Measurements from ENCODE around the gene ZPBP. TPM values are rescaled to one million over a fixed set of nuclear protein-coding genes. Genes with fewer than 3 reads are reported as not detected.
A peak's percentile ranks its signal among the peaks of the same experiment; 100 is the strongest.

Gene ZPBP
- total RNA-seq, 1 experiment from 2014 or later = not detected

DNA sequence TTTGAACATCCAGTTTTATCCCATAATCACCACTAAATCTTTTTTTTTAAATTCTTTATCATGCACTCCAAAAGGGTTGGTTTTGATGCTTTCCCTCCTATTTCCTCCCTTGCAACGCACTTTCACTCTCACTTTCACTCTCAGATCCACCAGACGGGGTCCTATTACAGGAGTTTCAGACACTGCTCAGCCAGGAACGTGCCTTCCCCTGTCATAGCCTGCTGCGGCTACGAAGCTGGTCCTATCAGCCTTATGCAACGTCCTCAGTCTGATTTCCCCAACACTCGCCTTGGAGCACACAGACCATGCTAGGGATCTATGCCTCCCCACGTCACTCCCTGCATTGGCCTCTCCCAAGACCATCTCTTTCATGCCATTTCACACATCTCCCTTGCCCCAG is 23.4 kb downstream of the ZPBP start:
- no TSS peak for BruUV-seq (replicated peaks)
- peak overlapping the region; percentile 70 for H2AFZ ChIP-seq
- H4K20me1 ChIP-seq (ENCODE audit: insufficient read depth) = no peaks in the 10 kb centered on the region
- intact Hi-C loops (cut with micrococcal nuclease; ENCODE audit: unreplicated experiment) = no loop called here
- H3K9me2 ChIP-seq (ENCODE audit: insufficient read depth) = no peaks in the 10 kb centered on the region
- H3K4me1 ChIP-seq (replicated peaks; ENCODE audit: insufficient read depth) = peaks cover 5% of the 10 kb centered on the region; the same call in 1 of the 2 replicates
- no peaks in the 10 kb centered on the region for H3F3A ChIP-seq (ENCODE audit: insufficient read depth, low read depth)
- ChIA-PET POLR2A (ENCODE audit: unreplicated experiment) (interaction anchor here (0.7 kb wide), 1 partner anchor 1658 kb away, joined by 4 read pairs; no protein-coding TSS in a partner anchor), CTCF (no interaction called here)
- no peaks in the 10 kb centered on the region for H3K79me2 ChIP-seq (ENCODE audit: low read depth)
- TF ChIP-seq, protein P1, sequence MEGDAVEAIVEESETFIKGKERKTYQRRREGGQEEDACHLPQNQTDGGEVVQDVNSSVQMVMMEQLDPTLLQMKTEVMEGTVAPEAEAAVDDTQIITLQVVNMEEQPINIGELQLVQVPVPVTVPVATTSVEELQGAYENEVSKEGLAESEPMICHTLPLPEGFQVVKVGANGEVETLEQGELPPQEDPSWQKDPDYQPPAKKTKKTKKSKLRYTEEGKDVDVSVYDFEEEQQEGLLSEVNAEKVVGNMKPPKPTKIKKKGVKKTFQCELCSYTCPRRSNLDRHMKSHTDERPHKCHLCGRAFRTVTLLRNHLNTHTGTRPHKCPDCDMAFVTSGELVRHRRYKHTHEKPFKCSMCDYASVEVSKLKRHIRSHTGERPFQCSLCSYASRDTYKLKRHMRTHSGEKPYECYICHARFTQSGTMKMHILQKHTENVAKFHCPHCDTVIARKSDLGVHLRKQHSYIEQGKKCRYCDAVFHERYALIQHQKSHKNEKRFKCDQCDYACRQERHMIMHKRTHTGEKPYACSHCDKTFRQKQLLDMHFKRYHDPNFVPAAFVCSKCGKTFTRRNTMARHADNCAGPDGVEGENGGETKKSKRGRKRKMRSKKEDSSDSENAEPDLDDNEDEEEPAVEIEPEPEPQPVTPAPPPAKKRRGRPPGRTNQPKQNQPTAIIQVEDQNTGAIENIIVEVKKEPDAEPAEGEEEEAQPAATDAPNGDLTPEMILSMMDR (conservative IDR thresholded peaks at IDR 0.05) = no peak
- TF ChIP-seq EZH2 (IDR thresholded peaks at IDR 0.05; ENCODE audit: low read depth) = no peak
- H3K36me3 ChIP-seq (ENCODE audit: low read depth) = no peaks in the 10 kb centered on the region
- H3K27me3 ChIP-seq (ENCODE audit: insufficient read depth, low read depth) = peaks cover 7% of the 10 kb centered on the region; the same call in 1 of the 2 replicates
- H3K4me2 ChIP-seq = peak overlapping the region; percentile 83
- no peaks in the 10 kb centered on the region for H3K9me3 ChIP-seq (ENCODE audit: insufficient read depth, low read depth)
- no peak overlapping the region for H3K27ac ChIP-seq
- H3K4me3 ChIP-seq = peak overlapping the region; percentile 60
- peak in 1 of 2 experiments; percentile 39 for DNase-seq

DNA sequence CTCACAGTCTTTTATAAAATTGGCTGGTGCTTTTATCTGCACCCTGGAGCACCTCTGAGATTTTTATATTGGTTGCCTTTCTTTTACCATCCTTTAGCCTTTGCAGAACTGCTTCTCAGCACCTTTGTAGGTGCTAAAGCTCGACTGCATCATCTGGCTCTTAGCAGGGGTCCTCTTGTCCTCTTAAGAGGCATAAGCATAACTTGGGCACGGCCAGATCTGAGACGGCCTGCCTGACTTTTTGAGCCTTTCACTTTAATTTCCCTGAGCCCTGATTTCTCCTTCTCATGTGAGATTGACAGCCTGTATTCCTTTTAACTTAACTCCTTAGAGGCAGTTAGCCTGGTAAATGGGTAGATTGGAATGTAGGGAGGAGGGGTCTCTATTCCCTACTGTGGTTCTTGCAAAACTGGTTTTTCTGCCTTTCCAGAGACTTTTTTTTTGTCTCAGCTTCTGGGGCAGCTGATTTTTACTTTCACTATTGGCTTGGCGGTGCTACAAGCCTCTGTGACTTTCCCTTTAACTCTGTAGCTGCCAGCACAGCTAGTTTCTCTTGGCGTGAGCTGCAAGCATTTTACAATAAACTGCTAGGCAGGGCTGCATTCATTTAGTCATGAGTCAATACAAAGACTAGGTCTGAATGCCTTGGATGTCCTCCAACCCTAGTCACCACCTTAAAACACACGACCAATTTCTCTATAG is 24.0 kb downstream of the ZPBP start:
- POLR2A ChIA-PET (ENCODE audit: unreplicated experiment) = interaction anchor here (0.7 kb wide), 1 partner anchor 1659 kb away, joined by 4 read pairs; no protein-coding TSS in a partner anchor
- Histone ChIP-seq H3K79me2 (ENCODE audit: low read depth) (no peaks in the 10 kb centered on the region), H2AFZ (peak overlapping the region; percentile 70), H3K9me3 (ENCODE audit: insufficient read depth, low read depth) (no peaks in the 10 kb centered on the region), H3K27me3 (ENCODE audit: insufficient read depth, low read depth) (peaks cover 7% of the 10 kb centered on the region; the same call in 1 of the 2 replicates), H3K27ac (no peak overlapping the region), H3K36me3 (ENCODE audit: low read depth) (no peaks in the 10 kb centered on the region), H3K4me1 (replicated peaks; ENCODE audit: insufficient read depth) (peaks cover 5% of the 10 kb centered on the region; the same call in 1 of the 2 replicates), H3K4me3 (peak overlapping the region; percentile 60), H4K20me1 (ENCODE audit: insufficient read depth) (no peaks in the 10 kb centered on the region), H3K4me2 (peak overlapping the region; percentile 83), H3K9me2 (ENCODE audit: insufficient read depth) (no peaks in the 10 kb centered on the region), H3F3A (ENCODE audit: insufficient read depth, low read depth) (no peaks in the 10 kb centered on the region)
- CTCF ChIA-PET = no interaction called here
- peak; percentile 18 to 77 for DNase-seq
- BruUV-seq (replicated peaks) = no TSS peak
- TF ChIP-seq, protein P1 (conservative IDR thresholded peaks at IDR 0.05) = no peak
- no peak for TF ChIP-seq EZH2 (IDR thresholded peaks at IDR 0.05; ENCODE audit: low read depth)
- intact Hi-C loops (cut with micrococcal nuclease; ENCODE audit: unreplicated experiment) = no loop called here

DNA sequence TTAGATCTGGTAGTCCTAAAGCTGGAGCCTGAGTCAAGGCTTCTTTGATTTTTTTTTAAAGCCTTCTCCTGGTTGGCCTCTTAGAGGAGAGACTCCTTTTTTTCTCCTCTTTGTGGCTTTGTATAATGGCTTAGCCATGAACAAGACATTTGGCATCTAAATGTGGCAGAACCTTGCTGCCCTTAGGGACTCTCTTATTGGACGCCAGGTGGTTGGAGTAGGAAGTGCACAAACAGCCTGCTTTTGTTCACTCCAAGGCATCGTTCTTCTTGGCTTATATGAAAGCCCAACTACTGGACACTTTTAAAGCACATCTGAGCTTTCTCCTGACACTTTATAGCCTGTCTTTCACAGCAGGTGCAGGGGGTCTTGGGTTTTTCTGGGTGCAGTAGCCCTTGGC is 25.0 kb downstream of the ZPBP start:
- intact Hi-C loops (cut with micrococcal nuclease; ENCODE audit: unreplicated experiment) = no loop called here
- no TSS peak for BruUV-seq (replicated peaks)
- no peaks in the 10 kb centered on the region for H3K9me3 ChIP-seq (ENCODE audit: insufficient read depth, low read depth)
- no peak for TF ChIP-seq EZH2 (IDR thresholded peaks at IDR 0.05; ENCODE audit: low read depth)
- TF ChIP-seq, protein P1 (conservative IDR thresholded peaks at IDR 0.05) = peak; percentile 49
- H3K27ac ChIP-seq = no peak overlapping the region
- no peaks in the 10 kb centered on the region for H3K36me3 ChIP-seq (ENCODE audit: low read depth)
- DNase-seq = no peak
- POLR2A ChIA-PET (ENCODE audit: unreplicated experiment) = no interaction called here
- H3K9me2 ChIP-seq (ENCODE audit: insufficient read depth) = no peaks in the 10 kb centered on the region
- H3K4me2 ChIP-seq = peak overlapping the region; percentile 83; the same call in 1 of the 2 replicates
- H3K4me1 ChIP-seq (replicated peaks; ENCODE audit: insufficient read depth) = peaks cover 5% of the 10 kb centered on the region; the same call in 1 of the 2 replicates
- H3K79me2 ChIP-seq (ENCODE audit: low read depth) = no peaks in the 10 kb centered on the region
- H3F3A ChIP-seq (ENCODE audit: insufficient read depth, low read depth) = no peaks in the 10 kb centered on the region
- no peak overlapping the region for H3K4me3 ChIP-seq
- H2AFZ ChIP-seq = no peak overlapping the region
- peaks cover 7% of the 10 kb centered on the region; the same call in 1 of the 2 replicates for H3K27me3 ChIP-seq (ENCODE audit: insufficient read depth, low read depth)
- H4K20me1 ChIP-seq (ENCODE audit: insufficient read depth) = no peaks in the 10 kb centered on the region
- CTCF ChIA-PET = no interaction called here

All from PC-9 (cell line).